LNCAP (cell line): ENCODE measurements around the gene GPER1.

Experiments
- CTCF ChIP-seq: fragments of 450-650 bp; IDR thresholded peaks from 2 replicates; pipeline ENCODE4 v1.5.1; 2017; ENCODE audit warnings: mild to moderate bottlenecking

Gene GPER1

GRCh38 chr7:1122832-1123501 lies 35.1 kb downstream of the GPER1 start:
- no peak for TF ChIP-seq CTCF

- peak; percentile 18; the same call in 1 of the 2 replicates for TF ChIP-seq CTCF
These were observed 35.8 kb downstream of the GPER1 start for GRCh38 chr7:1123715-1124114.

- no peak for TF ChIP-seq CTCF
These were observed 36.3 kb downstream of the GPER1 start for GRCh38 chr7:1124164-1124563.

GRCh38 chr7:1124816-1125602 lies 37.1 kb downstream of the GPER1 start:
- TF ChIP-seq CTCF, result no peak

GRCh38 chr7:1125603-1125969 lies 37.7 kb downstream of the GPER1 start:
- TF ChIP-seq CTCF, result no peak

- no peak for TF ChIP-seq CTCF
These were observed 39.1 kb downstream of the GPER1 start for GRCh38 chr7:1127001-1127400.

- TF ChIP-seq CTCF, result no peak
These were observed 41.5 kb downstream of the GPER1 start for GRCh38 chr7:1129431-1129830.
